Measurements from ENCODE around the gene BTBD3.

DNA sequence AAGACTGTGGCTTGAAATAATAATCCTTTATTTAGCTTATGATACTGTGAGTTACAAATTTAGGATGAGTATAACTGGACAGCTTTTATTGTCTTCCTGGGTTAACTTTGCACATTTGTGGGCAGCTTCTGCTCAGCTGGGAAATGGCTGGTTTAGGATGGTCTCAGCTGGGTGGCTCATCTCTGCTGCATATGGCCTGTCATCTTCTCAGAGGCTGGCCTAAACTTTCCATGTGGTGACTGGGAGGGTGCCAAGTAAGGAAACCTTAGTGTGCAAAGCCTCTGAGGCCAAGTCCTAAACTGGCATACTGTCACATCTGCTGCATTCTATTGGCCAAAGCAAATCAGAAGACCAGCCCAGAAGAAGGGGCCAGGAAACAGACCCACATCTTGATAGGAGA is 40.2 kb downstream of the BTBD3 start:
- TF ChIP-seq POLR2A (IDR thresholded peaks at IDR 0.05; ENCODE audit: low read depth, low read length) (no peak), POLR2AphosphoS5 (IDR thresholded peaks at IDR 0.05; ENCODE audit: low read depth, low read length) (no peak)
